Measurements from ENCODE around the gene SMCO3.
A peak's percentile ranks its signal among the peaks of the same experiment; 100 is the strongest.
"Not testable (repeated sequence)": the region's sequence is repeated elsewhere in the genome, so short reads cannot be mapped to it uniquely, and the experiment has no call there.

The SMCO3 gene

GRCh38 chr12:14774074-14774905 lies 39.7 kb downstream of the SMCO3 start:
- DNase-seq = peak; percentile 96

GRCh38 chr12:14773685-14774073 lies 40.3 kb downstream of the SMCO3 start:
- no peak for DNase-seq

GRCh38 chr12:14772946-14773345 lies 41.0 kb downstream of the SMCO3 start:
- DNase-seq = no peak

GRCh38 chr12:14771651-14772137 lies 42.3 kb downstream of the SMCO3 start:
- peak; percentile 69 for DNase-seq

GRCh38 chr12:14770496-14771461 lies 43.2 kb downstream of the SMCO3 start:
- DNase-seq = peak; percentile 98

- peak; percentile 93 for DNase-seq
Observed at GRCh38 chr12:14769969-14770495, 44.0 kb downstream of the SMCO3 start.

- DNase-seq = no peak
Observed at GRCh38 chr12:14769466-14769968, 44.5 kb downstream of the SMCO3 start.

GRCh38 chr12:14768823-14769405 lies 45.1 kb downstream of the SMCO3 start:
- peak; percentile 51 for DNase-seq

- DNase-seq = no peak
Observed at GRCh38 chr12:14767617-14768016, 46.4 kb downstream of the SMCO3 start.

GRCh38 chr12:14766649-14767215 lies 47.2 kb downstream of the SMCO3 start:
- no peak for DNase-seq

- DNase-seq = not testable (repeated sequence)
Observed at GRCh38 chr12:14766020-14766419, 48.0 kb downstream of the SMCO3 start.

GRCh38 chr12:14765398-14765797 lies 48.6 kb downstream of the SMCO3 start:
- DNase-seq = no peak

GRCh38 chr12:14759711-14760280 lies 54.2 kb downstream of the SMCO3 start:
- DNase-seq = not testable (repeated sequence)

- DNase-seq = no peak
Observed at GRCh38 chr12:14756334-14757143, 57.4 kb downstream of the SMCO3 start.

Data from CD4-positive, alpha-beta T cell treated with Interleukin-21 for 1 hour (primary cell).